Activated effector memory CD4-positive, alpha-beta T cell treated with Interleukin-2 at 50 U/mL for 16 hours (primary cell): Measurements from ENCODE around the gene PTPRCAP.

ENCODE experiments used
- DNase-seq: peaks from one replicate; pipeline ENCODE4 v3.0.0-alpha.2; 2020

The PTPRCAP gene

GRCh38 chr11:67465189-67465510, 27.7 kb upstream of the PTPRCAP start:
- no peak for DNase-seq

- DNase-seq: peak; percentile 89
Observed at GRCh38 chr11:67464411-67465188, 27.1 kb upstream of the PTPRCAP start.

- DNase-seq: no peak
Observed at GRCh38 chr11:67463680-67464410, 26.4 kb upstream of the PTPRCAP start.

GRCh38 chr11:67463186-67463585, 25.7 kb upstream of the PTPRCAP start:
- DNase-seq: no peak

GRCh38 chr11:67458266-67458665, 20.8 kb upstream of the PTPRCAP start:
- no peak for DNase-seq

GRCh38 chr11:67457453-67457852, 20.0 kb upstream of the PTPRCAP start:
- no peak for DNase-seq

GRCh38 chr11:67456068-67456705, 18.7 kb upstream of the PTPRCAP start:
- no peak for DNase-seq

GRCh38 chr11:67455054-67455453, 17.6 kb upstream of the PTPRCAP start, which contains the start of gene CABP4:
TSS of gene CABP4 (plus strand) at chr11:67455354. CDS start at chr11:67455424, 70 bp downstream.
- DNase-seq: no peak

- no peak for DNase-seq
Observed at GRCh38 chr11:67453816-67454732, 16.6 kb upstream of the PTPRCAP start.

- no peak for DNase-seq
Observed at GRCh38 chr11:67452141-67452952, 14.9 kb upstream of the PTPRCAP start, which contains the start of gene GPR152. TSS of gene GPR152 (minus strand) at chr11:67452729. CDS start at chr11:67452724, 5 bp downstream.

- DNase-seq: no peak
Observed at GRCh38 chr11:67451658-67451976, 14.1 kb upstream of the PTPRCAP start.

- DNase-seq: no peak
Observed at GRCh38 chr11:67450796-67451657, 13.5 kb upstream of the PTPRCAP start.

- no peak for DNase-seq
Observed at GRCh38 chr11:67449116-67449844, 11.8 kb upstream of the PTPRCAP start.

- no peak for DNase-seq
Observed at GRCh38 chr11:67448220-67448609, 10.7 kb upstream of the PTPRCAP start.

- DNase-seq: no peak
Observed at GRCh38 chr11:67445515-67445914, 8.0 kb upstream of the PTPRCAP start.

GRCh38 chr11:67442504-67443404, 5.3 kb upstream of the PTPRCAP start:
- no peak for DNase-seq

GRCh38 chr11:67441731-67442351, 4.4 kb upstream of the PTPRCAP start:
- DNase-seq: no peak

- no peak for DNase-seq
Observed at GRCh38 chr11:67441098-67441563, 3.6 kb upstream of the PTPRCAP start.
